ENCODE results near the gene HDAC10.

- TF ChIP-seq CTCF (IDR thresholded peaks at IDR 0.05) (no peak), EZH2 (IDR thresholded peaks at IDR 0.05) (no peak), EZH2phosphoT487 (IDR thresholded peaks at IDR 0.05) (no peak)
Measured at GRCh38 chr22:50297510-50298265, 46.6 kb upstream of the HDAC10 start.

Measured in neural progenitor cell (in vitro differentiated cells).